Measurements from ENCODE around the gene MAPKAP1.
"Not testable (repeated sequence)": the region's sequence is repeated elsewhere in the genome, so short reads cannot be mapped to it uniquely, and the experiment has no call there.

Gene MAPKAP1

DNA sequence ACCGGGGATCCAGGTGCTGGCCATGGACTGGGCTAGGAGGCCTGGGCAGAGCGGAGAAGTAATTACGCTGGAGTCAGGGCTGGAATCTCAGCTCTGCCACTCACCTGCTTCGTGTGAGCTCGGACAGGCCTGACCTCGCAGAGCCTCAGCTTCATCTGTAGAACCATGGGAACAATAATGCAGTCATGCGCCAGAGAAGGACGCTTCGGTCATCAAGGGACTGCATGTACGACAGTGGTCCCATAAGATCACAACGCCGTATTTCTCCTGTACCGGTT lies 300.3 kb downstream of the MAPKAP1 start:
- H3K4me3 ChIP-seq (ENCODE audit: low read depth, low read length): no peak overlapping the region
- POLR2A ChIA-PET: no interaction called here
- DNase-seq (ENCODE audit: low read depth, low spot score): no peak
- CTCF ChIA-PET: interaction anchor here (0.6 to 3.9 kb wide), 19 partner anchors 11 to 1085 kb away, joined by 3 to 40 read pairs (median 4); no protein-coding TSS in a partner anchor
- TF ChIP-seq, protein P1, sequence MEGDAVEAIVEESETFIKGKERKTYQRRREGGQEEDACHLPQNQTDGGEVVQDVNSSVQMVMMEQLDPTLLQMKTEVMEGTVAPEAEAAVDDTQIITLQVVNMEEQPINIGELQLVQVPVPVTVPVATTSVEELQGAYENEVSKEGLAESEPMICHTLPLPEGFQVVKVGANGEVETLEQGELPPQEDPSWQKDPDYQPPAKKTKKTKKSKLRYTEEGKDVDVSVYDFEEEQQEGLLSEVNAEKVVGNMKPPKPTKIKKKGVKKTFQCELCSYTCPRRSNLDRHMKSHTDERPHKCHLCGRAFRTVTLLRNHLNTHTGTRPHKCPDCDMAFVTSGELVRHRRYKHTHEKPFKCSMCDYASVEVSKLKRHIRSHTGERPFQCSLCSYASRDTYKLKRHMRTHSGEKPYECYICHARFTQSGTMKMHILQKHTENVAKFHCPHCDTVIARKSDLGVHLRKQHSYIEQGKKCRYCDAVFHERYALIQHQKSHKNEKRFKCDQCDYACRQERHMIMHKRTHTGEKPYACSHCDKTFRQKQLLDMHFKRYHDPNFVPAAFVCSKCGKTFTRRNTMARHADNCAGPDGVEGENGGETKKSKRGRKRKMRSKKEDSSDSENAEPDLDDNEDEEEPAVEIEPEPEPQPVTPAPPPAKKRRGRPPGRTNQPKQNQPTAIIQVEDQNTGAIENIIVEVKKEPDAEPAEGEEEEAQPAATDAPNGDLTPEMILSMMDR (IDR thresholded peaks at IDR 0.05; ENCODE audit: insufficient read depth, low read length, missing control alignments): no peak

DNA sequence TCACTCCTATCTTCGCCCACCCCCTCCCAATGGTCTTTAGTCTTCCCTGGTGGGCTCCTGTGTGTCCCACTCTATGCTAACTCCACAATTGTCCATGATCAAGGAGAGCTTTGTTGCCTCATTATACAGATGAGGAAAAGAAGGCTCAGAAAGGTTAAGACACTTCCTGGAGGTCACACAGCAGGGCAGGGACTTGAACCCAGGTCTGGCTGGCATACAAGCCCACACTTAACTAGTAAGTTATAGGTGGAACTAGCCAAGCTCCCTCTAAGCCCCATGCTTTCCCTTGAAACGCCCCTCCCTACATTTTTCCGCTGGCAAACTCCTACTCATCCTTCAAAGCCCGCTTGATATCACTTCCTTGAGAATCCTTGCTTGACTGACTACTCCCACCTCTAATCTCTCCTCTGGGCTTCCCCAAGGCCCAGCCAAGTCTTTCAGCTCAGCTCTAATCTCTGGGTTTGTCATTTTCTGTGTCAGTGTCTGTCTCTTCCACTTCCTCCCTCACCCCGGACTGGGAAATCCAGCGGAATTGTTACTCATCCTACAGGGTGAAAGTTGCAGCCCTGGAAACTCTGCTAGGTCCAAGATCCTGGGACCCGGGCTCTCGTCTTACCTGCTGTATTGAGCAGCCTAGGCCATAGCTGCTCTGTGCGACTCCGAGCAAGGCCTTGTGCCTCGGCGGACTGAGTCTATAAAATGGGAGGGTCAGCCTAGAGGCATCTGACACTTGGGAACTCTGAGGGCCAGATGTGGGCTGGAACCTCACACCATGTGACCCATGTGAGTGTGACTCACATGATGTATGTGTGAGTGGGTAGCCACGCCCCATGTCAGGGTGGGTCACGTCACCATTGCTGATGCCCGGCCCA lies 300.8 kb downstream of the MAPKAP1 start:
- DNase-seq (ENCODE audit: low read depth, low spot score): no peak
- ChIA-PET CTCF (interaction anchor here (0.6 to 3.9 kb wide), 11 partner anchors 11 to 992 kb away, joined by 3 to 40 read pairs (median 8); no protein-coding TSS in a partner anchor), POLR2A (no interaction called here)
- TF ChIP-seq, protein P1 (IDR thresholded peaks at IDR 0.05; ENCODE audit: insufficient read depth, low read length, missing control alignments): no peak
- H3K4me3 ChIP-seq (ENCODE audit: low read depth, low read length): no peak overlapping the region

DNA sequence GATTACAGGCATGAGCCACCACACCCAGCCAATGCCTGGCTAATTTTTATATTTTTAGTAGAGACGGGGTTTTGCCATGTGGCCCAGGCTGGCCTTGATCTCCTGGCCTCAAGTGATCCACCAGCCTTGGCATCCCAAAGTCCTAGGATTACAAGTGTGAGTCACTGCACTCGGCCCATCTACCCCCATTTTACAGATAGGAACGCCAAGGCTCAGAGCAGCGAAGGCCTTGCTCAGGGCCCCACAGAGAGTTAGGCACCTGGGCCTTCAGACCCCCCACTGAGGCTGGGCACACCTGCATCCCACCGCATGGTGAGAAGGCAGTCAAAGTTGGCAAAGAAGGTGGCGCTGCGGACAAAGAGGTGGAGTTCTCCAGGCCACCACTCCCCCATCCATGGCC lies 302.3 kb downstream of the MAPKAP1 start:
- CTCF ChIA-PET: interaction anchor here (1.0 kb wide), 1 partner anchor 228 kb away, joined by 3 read pairs; no protein-coding TSS in a partner anchor
- H3K4me3 ChIP-seq (ENCODE audit: low read depth, low read length): no peak overlapping the region
- no peak for DNase-seq (ENCODE audit: low read depth, low spot score)
- POLR2A ChIA-PET: no interaction called here
- TF ChIP-seq, protein P1 (IDR thresholded peaks at IDR 0.05; ENCODE audit: insufficient read depth, low read length, missing control alignments): no peak

DNA sequence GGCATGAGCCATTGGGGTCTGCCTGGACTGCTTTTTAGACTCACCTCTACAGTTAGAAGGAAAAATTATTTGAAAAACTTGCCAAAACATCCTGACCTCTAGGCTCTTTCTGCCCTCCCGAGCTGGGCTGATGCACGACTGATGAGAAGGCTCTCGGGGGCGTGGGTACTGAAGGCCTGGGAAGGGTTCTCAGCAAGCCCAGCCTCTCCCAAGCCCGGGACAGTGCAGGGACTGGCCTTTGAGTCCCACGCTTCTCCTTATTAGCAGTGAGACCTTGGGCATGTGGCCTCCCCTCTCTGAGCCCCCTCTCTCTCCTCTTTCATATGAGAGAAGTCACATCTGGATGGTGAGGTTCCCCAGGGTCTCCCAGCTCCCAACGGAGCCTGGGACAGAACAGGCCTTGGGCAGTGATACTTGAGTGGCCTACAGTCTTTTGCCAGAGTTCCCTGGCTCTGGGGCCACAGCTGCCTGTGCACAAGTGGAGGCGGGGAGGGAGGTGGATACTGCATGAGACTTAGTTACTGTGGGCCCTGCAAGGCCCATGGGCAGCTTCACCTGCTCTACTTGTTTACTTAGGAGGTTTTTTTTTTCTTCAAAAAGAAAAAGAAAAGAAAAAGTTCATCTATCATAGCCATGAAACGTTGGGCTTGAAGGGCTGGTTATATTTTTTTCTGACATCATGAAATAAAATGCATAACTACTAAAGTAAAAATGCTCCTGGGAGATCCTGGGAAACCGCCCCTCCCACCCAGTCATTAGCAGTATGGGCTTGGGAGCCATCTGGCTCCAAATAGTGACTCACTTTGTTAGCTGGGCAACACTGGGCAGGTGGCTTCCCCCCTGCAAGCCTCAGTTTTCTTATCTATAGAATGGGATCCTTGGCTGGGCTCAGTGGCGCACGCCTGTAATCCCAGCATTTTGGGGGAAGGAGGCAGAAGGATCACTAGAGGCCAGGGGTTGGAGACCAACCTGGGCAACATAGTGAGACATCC lies 306.0 kb downstream of the MAPKAP1 start:
- POLR2A ChIA-PET: no interaction called here
- TF ChIP-seq, protein P1 (IDR thresholded peaks at IDR 0.05; ENCODE audit: insufficient read depth, low read length, missing control alignments): no peak
- CTCF ChIA-PET: no interaction called here
- H3K4me3 ChIP-seq (ENCODE audit: low read depth, low read length): no peak overlapping the region
- DNase-seq (ENCODE audit: low read depth, low spot score): no peak

DNA sequence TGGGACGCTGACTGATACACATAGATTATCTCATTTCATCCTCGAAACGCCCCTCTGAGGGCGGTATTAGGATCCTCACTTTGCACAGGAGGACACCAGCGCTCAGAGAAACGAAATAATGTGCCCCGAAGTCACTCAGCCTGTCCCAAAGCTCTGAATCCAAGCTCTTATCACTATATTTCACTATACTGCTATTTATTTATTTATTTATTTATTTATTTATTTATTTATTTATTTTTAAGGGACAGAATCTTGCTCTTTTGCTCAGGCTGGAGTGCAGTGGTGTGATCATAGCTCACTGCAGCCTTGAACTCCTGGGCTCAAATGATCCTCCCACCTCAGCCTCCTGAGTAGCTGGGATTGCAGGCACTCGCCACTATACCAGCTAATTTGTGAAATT lies 306.8 kb downstream of the MAPKAP1 start:
- POLR2A ChIA-PET; H3K4me3 ChIP-seq (ENCODE audit: low read depth, low read length); DNase-seq (ENCODE audit: low read depth, low spot score); CTCF ChIA-PET: not testable (repeated sequence)

DNA sequence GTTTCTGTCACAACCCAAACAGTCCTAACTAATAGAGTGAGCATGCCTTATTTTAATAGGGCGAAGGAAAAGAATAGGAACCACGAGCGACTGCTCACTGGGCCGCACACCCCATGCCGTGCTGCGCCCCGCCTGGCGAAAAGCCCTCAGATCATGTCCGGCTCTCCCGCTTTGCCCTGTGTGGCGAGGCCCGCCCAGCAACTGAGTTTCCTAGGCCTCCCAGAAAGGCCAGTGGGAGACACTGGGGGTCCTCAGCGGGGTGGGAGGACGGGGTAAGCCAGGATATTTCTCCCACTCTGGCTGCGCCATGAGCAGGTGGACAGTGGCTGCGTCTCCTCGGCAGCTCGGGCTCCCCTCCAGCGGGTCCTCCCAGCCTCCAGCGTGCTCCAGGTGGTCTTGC lies 307.3 kb downstream of the MAPKAP1 start:
- TF ChIP-seq, protein P1 (IDR thresholded peaks at IDR 0.05; ENCODE audit: insufficient read depth, low read length, missing control alignments): no peak
- ChIA-PET CTCF (interaction anchor here (0.6 to 1.6 kb wide), 2 partner anchors 8 to 15 kb away, joined by 3 to 5 read pairs; no protein-coding TSS in a partner anchor), POLR2A (no interaction called here)
- no peak for DNase-seq (ENCODE audit: low read depth, low spot score)
- no peak overlapping the region for H3K4me3 ChIP-seq (ENCODE audit: low read depth, low read length)

All from AG04449 (cell line).